Measurements from ENCODE around the gene PHF21A. TPM values are rescaled to one million over a fixed set of nuclear protein-coding genes. Genes with fewer than 3 reads are reported as not detected.
"Not testable (repeated sequence)": the region's sequence is repeated elsewhere in the genome, so short reads cannot be mapped to it uniquely, and the experiment has no call there.

Gene PHF21A
- total RNA-seq, 1 donor from 2014 or later, result 3.4 TPM

- FAIRE-seq (no peak), DNase-seq (ENCODE audit: low read depth) (no peak)
- TF ChIP-seq CTCF (IDR thresholded peaks at IDR 0.05; ENCODE audit: insufficient read depth, low read length, severe bottlenecking), result no peak
- H3K27me3 ChIP-seq (ENCODE audit: control insufficient read depth, insufficient read depth, low read length), result no peaks in the 10 kb centered on the region
- H3K36me3 ChIP-seq (ENCODE audit: control insufficient read depth, insufficient read depth, low read length), result peaks cover 1% of the 10 kb centered on the region
- H3K4me3 ChIP-seq (ENCODE audit: low read depth, low read length), result no peak overlapping the region
These were observed 103.9 kb downstream of the PHF21A start for GRCh38 chr11:46017341-46017740.

GRCh38 chr11:46015941-46016340 is 105.3 kb downstream of the PHF21A start:
- Histone ChIP-seq H3K36me3 (ENCODE audit: control insufficient read depth, insufficient read depth, low read length) (peaks cover under 1% of the 10 kb centered on the region), H3K4me3 (ENCODE audit: low read depth, low read length) (no peak overlapping the region), H3K27me3 (ENCODE audit: control insufficient read depth, insufficient read depth, low read length) (no peaks in the 10 kb centered on the region)
- FAIRE-seq, result no peak
- peak; percentile 14 for DNase-seq (ENCODE audit: low read depth)
- no peak for TF ChIP-seq CTCF (IDR thresholded peaks at IDR 0.05; ENCODE audit: insufficient read depth, low read length, severe bottlenecking)

- DNase-seq (ENCODE audit: low read depth); H3K36me3 ChIP-seq (ENCODE audit: control insufficient read depth, insufficient read depth, low read length); H3K27me3 ChIP-seq (ENCODE audit: control insufficient read depth, insufficient read depth, low read length); H3K4me3 ChIP-seq (ENCODE audit: low read depth, low read length); FAIRE-seq: not testable (repeated sequence)
These were observed 107.1 kb downstream of the PHF21A start for GRCh38 chr11:46014168-46014567.

GRCh38 chr11:46012185-46012584 is 109.1 kb downstream of the PHF21A start:
- DNase-seq (ENCODE audit: low read depth), result no peak
- Histone ChIP-seq H3K36me3 (ENCODE audit: control insufficient read depth, insufficient read depth, low read length) (no peaks in the 10 kb centered on the region), H3K4me3 (ENCODE audit: low read depth, low read length) (no peak overlapping the region), H3K27me3 (ENCODE audit: control insufficient read depth, insufficient read depth, low read length) (no peaks in the 10 kb centered on the region)
- TF ChIP-seq CTCF (IDR thresholded peaks at IDR 0.05; ENCODE audit: insufficient read depth, low read length, severe bottlenecking), result no peak
- no peak for FAIRE-seq

- Histone ChIP-seq H3K4me3 (ENCODE audit: low read depth, low read length) (no peak overlapping the region), H3K36me3 (ENCODE audit: control insufficient read depth, insufficient read depth, low read length) (no peaks in the 10 kb centered on the region), H3K27me3 (ENCODE audit: control insufficient read depth, insufficient read depth, low read length) (no peaks in the 10 kb centered on the region)
- TF ChIP-seq CTCF (IDR thresholded peaks at IDR 0.05; ENCODE audit: insufficient read depth, low read length, severe bottlenecking), result no peak
- no peak for FAIRE-seq
- no peak for DNase-seq (ENCODE audit: low read depth)
These were observed 111.2 kb downstream of the PHF21A start for GRCh38 chr11:46010100-46010499.

GRCh38 chr11:46009647-46010046 is 111.6 kb downstream of the PHF21A start:
- Histone ChIP-seq H3K27me3 (ENCODE audit: control insufficient read depth, insufficient read depth, low read length) (no peaks in the 10 kb centered on the region), H3K4me3 (ENCODE audit: low read depth, low read length) (no peak overlapping the region), H3K36me3 (ENCODE audit: control insufficient read depth, insufficient read depth, low read length) (no peaks in the 10 kb centered on the region)
- FAIRE-seq (no peak), DNase-seq (ENCODE audit: low read depth) (peak; percentile 44)
- no peak for TF ChIP-seq CTCF (IDR thresholded peaks at IDR 0.05; ENCODE audit: insufficient read depth, low read length, severe bottlenecking)

All from bronchial epithelial cell (primary cell).